AML-193 (cell line): ENCODE results near the gene BLACAT1.
"Not testable (repeated sequence)": the region's sequence is repeated elsewhere in the genome, so short reads cannot be mapped to it uniquely, and the experiment has no call there.

Experiments used
- DNase-seq, 2 experiments: peaks; one replicate each; lab custom pipeline; 2025; lab: John Stamatoyannopoulos, UW

Gene BLACAT1

DNA sequence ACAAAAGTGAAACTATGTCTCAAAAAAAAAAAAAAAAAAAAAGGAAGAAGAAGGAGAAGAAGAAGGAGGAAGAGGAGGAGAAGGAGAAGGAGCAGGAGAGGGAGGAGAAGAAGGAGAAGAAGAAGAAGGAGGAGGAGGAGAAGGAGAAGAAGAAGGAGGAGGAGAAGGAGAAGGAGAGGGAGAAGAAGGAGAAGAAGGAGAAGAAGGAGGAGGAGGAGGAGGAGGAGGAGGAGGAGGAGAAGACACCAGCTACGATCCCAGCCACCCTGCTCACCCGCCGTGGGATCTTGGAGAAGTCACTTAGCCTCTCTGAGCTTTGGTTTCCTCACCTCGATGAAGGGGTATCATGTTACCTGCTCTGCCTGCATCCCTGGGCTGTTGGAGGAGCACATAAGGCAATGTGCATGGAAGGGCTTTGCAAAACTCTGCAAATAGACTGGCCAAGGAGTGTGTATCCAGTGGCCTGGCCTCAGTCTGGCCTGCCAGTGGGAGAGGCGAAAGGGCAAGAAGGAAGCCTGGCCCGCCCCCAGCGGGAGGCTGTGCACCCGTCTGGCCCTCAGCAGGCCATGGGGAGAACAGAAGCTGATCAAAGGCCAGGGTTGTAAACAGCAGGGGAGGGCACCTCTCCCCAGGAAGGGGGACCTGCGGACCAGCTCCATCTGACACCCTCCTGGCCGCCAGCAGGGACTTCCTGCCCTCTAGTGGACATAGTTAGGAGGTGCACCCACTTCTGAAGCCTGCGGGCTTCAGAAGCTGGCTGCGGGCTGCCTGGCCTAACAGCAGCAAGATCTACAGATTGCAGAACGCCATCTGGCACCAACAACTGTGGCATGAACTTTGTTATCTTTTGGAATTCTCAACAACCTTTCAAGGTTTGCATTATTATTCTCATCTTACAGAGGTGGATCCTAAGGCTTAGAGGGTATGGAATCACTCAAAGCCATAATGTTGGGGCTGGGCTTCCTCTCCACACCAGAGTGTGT is 29.4 kb upstream of the BLACAT1 start:
- peak; percentile 32 to 46 for DNase-seq

DNA sequence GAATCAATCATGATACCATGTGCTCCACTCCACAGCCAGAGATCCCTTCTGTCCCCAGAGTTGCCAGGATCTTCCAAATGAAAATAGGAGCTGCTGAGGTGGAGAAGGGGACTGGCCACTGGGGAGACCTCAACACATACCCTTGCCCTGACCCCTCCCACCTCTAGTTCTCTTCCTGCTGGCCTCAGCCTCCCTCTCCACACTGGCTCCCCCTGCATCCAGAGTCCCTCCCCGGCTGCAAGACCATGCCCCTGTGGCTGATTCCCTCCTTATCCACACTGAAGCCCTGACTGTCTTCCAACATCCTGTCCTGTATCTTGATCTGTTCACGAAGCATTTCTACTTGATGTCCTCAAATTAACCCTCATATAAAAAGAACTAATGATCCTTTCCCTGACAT is 27.5 kb upstream of the BLACAT1 start:
- DNase-seq: no peak

DNA sequence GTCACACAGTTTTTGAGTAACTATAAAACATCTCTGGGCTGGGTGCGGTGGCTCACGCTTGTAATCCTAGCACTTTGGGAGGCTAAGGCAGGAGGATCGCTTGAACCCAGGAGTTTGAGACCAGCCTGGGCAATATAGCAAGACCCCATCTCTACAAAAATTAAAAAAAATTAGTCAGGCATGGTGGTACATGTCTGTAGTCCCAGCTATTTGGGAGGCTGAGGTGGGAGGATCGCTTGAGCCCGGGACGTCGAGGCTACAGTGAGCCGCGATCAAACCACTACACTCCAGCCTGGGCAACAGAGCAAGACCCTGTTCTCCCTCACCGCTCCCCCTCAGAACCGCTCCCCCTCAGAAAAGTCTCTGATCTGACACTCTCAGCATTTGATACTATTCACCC is 26.7 kb upstream of the BLACAT1 start:
- not testable (repeated sequence) for DNase-seq

DNA sequence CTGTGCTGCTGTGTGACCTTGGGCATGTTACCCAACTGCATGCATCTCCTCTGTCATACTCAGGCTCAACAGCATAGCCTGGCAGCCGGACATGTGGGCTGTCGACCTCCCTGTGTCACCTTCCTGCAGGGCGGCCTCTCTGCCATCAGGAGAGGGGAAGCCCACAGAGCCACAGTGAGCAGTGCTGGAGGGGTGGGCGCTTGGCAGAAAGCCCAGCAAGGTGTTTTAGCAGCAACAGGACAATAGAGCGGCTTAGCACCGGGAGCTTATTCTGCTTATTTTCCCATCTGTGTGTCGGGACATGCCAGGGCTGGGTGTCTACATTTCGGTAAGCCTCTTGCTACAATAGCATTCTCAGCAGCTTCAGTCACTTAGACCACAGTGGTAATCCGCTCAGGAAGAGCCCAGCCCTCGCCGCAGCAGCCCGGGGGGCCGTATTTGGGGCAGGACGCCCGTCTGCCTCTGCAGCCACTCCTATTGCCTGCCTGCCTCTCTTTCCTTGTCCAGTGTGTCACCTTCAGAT is 25.8 kb upstream of the BLACAT1 start:
- no peak for DNase-seq

DNA sequence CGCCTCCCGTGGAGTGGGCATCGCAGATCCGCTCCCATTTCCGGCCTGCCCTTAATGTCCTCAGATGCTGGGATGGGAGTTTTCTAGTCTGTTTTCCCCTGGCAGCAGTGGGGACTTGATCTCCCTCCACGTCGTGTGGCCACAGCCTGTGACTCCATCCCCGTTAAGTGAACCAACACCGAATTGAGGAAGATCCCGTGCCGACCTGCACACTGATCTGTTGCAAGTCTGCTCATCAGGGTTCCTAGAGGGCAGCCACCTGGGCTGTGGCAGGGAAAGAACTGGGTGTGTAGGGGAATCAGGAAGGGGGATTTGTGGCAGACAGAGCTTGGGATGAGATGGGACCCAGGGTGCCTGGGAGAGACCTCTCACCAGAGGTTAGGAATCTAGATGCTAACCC is 25.4 kb upstream of the BLACAT1 start:
- no peak for DNase-seq

DNA sequence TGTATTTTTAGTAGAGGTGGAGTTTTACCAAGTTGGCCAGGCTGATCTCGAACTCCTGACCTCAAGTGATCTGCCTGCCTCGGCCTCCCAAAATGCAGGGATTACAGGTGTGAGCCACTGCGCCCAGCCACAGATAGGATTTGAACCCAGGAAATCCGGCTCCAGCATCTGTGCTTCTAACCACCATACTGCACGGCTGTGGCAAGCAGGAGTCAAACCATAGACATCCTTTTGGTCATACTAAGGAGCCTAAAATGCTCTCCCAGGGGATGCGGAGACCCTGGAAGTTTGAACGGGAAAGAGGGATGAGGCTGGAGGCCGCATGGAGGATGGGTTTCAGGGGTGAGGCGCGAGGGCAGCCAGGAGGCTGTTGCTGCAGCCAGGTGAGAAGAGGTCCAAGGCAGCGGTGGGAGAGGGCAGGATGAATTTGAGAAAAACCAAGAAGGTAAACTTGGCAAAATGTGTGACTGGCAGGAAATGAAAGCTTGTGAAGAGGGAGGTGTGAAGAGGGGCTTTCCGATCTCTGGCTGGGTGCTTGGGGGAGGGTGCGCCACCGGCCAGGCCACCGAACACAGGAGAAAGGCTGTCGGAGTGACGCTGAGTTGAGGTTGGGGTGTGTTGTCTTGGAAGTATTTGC is 24.6 kb upstream of the BLACAT1 start:
- no peak for DNase-seq

DNA sequence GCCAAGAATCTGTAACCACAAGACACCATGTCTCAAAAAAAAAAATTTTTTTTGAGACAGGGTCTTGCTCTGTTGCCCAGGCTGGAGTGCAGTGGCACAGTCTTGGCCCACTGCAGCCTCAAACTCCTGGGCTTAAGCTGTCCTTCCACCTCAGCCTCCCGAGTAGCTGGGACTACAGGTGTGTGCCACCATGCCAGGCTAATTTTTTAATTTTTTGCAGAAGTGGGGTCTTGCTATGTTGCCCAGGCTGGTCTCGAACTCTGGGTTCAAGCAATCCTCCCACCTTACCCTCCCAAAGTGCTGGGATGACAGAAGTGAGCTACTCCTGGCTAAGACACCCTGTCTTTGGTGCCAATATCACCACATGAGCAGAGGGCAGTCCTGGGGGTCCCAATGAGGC is 23.1 kb upstream of the BLACAT1 start:
- not testable (repeated sequence) for DNase-seq

DNA sequence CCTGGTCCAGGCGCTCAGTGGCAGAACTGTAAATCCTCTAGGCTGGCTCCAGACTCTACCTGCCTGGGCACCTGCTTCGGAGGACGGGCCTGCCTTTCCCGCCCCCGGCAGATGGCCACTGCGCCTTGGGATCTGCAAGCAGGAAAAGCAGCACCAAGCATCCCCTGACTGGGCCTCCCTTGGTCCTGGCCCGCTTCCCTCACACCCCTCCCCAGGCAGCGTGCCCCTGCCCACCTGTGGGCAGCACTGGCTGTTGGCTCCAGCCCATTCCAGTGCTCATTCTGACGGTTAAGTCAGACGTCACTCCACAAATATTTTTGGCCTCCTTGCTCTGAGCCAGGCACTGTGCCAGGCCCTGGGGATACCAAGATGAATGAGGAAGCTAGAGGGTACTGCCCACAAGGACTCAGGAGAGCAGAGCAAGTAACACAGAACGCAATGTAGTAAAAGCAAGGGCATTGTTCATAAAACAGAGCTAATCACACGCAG is 22.0 kb upstream of the BLACAT1 start:
- DNase-seq: no peak

DNA sequence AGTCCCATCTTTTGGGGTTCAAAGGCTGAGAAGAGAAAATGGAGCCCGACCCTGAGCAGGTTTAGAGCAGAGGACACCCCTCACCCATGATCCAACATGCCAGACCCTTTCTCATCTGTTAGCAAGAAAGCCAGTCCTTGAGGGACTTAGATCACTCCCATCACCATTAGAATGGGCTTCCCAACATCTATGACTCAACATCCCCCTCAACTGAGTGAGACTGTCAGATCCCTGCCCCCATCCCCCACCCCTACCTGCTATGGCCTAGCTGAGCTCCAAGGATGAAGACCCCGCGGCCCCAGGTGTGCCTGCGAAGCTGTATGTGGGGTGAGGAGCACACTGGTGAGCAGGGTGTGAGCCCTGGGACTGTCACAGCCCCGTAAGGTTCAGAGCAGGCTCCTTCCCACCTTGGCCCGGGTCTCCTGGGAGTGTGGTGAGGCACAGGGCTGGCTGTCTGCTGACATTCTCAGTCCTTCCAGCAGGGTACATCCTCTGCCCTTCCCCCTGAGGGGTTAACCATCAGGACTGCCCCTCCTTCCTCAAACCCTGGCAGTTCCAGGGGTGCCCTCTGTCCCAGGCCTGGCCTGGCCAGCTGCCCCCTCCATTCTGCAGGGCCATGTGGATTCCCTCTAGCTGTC is 21.4 kb upstream of the BLACAT1 start:
- DNase-seq: no peak

DNA sequence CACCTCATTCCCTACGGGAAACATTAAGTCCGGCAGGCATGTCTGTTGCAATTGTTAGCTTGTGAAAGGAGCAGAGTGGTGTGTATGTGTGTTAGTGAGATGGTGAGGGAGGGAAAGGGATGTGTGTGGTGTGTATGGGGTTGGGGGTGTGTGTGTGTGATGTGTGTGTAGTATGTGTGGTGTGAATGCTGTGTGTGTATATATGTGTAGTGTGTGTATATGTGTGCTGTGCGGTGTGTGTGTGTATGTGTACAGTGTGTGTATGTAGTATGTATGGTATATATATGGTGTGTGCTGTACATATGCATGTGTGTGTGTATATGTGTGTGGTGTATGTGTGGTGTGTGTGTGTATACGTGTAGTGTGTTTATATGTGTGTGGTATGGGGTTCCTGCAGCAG is 20.8 kb upstream of the BLACAT1 start:
- no peak for DNase-seq

DNA sequence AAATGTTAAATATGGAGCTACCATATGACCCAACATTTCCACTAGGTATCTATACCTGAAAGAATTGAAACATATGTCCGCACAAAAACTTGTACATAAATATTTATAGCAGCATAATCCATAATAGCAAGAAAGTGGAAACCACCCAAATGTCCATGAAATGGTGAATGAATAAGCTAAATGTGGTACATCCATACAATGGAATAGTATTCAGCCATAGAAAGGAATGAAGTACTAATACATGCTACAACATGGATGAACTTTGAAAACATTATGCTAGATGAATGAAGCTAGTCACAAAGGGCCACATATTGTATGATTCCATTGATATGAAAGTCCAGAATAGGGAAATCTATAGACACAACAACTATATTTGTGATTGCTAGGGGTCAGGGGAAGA is 20.0 kb upstream of the BLACAT1 start:
- DNase-seq: no peak

DNA sequence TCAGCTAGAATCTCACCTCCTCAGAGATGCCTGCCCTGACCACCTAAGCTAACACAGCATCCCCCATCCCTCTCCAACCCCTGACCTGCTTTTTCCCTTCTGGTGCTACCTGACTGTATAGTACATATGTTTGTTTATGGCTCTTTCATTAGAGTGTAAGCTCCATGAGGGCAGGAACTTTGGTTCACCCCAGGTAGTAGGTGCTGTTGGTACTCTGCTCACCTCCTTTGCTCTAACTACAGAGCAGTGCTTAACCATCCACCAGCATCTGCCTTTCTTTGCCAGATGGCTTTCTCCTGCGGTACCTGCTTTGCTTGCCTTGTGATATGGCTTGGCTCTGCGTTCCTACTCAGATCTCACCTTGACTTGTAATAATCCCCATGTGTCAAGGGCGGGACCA is 18.7 kb upstream of the BLACAT1 start:
- DNase-seq: no peak

DNA sequence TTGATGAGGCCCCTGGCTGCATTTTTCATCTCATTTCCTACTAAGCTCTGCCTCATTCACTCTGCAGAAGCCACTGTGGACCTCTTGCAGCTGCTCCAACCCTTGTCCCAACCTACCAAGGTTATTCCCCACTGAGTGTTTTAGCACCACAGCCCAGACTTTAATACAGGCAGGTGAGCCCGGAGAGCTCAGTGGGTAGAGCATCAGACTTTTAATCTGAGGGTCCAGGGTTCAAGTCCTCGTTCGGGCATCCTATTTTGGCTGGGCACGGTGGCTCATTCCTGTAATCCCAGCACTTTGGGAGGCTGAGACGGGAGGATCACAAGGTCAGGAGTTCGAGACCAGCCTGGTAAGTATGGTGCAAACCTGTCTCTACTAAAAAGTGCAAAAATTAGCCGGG is 18.1 kb upstream of the BLACAT1 start:
- DNase-seq: no peak

DNA sequence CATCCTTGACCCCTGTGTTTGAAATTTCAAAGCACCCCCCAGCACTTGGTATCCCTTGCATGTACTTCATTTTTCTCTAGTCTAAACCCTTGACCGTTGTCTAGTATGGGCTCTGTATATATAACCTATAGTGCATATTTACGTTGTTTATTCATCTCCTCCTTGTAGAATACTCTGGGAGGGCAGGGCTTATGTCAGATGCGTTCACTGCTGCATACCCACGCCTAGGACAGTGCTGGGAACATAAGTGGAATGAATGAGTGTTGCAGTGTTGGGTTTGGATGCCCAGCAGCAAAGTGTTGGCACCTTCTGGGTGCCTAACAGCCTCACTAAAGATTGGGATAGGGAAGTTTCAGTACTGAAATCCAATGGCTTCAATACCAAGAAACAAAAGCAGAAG is 17.6 kb upstream of the BLACAT1 start:
- no peak for DNase-seq

DNA sequence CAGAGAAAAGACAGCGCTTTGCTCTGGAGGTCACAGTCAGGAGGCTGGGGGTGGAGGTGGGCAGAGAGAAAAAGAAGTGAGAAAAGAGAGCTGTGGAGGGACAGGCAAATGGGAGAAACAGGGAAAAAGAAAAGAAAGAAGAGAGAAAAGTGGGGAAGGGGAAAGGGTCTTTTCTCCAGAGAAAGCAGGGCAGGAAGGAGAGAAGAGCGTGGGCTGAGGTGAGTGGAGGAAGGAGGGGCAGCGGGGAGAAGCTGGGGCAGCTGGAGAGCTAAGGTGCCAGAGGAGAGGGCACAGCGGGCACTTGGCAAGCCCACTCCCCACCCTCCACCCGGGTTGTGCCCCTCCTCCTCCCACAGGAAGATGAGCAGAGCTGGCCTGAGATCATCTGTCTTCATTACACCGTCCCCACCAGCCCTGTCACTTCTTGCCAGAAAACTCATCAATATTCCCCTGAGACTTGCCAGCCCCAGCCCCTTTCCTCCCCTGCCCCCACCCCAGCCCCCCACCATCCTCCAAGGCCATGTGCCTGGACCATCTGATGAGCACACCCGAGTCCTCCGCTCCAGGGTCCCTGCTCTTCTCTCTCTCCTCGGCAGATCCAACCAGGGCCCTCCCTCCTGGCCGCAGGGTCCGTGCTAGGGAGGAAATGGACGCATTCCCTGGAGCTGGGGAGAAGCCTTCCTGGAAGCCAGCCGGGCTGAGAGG is 17.0 kb upstream of the BLACAT1 start:
- no peak for DNase-seq

DNA sequence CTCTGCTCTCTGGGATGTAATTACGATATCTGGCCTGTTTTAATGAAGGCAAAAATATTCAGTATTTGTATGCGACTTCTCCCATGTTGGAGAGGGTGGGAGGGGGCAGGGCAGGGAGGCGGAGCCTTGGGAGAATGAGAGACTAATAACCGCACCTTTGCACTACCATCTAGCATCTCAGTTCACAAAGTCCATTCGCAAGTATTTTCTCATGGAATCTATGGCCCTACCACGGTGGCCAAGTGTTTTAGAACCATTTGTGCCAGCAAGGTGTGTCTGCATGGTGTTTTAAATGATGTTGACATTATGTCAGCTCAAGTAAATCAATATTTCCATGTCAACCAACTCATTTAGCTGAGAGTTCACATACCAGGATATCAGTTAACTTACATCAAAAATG is 14.3 kb upstream of the BLACAT1 start:
- DNase-seq: no peak

DNA sequence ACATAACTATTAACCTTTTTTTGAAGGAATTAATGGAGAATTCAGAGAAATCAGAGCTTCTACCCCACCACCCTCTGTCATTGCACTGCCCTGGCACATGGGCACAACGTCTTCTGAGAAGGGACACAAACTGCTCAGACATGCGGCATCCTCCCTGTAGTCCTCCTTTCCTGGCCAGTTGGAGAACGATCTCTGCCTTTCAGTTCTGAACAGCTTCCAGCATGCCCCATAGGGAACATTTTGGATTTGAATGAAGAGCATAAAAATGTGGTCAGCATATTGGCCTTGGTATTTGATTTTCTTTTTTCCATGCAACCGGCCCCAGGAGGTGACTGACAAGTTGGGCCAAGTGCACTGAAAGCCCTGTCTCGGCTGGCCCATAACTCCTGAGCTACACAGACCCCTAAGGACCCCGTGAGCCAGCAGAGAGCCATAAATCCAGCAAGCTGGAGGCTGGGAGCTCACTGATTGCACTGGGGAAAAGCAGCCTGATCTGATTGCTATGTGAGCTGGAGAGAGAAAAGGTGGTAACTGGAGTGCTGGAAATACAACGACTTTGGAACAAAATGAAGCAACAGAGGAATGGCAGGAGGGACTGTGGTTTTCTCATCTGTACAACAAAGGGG is 10.9 kb upstream of the BLACAT1 start:
- no peak for DNase-seq

DNA sequence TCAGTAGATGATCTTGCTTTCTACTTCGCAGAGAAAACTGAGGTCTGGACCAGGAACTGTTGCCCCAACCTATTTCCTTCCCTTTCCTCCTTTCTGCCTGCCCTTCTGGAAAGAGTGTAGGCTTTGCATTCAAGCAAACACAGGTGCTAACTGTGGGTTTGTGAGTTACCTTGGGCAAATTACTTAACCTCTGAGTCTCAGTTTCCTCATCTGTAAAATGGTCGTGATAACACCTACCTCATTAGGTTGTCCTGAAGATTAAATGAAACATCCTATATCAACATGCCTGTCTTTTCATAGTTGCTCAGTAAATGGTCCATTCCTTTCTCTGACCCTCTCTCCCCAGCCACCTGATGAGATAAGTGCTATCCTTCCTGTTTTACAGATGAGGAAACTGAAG is 9.5 kb upstream of the BLACAT1 start:
- no peak for DNase-seq

DNA sequence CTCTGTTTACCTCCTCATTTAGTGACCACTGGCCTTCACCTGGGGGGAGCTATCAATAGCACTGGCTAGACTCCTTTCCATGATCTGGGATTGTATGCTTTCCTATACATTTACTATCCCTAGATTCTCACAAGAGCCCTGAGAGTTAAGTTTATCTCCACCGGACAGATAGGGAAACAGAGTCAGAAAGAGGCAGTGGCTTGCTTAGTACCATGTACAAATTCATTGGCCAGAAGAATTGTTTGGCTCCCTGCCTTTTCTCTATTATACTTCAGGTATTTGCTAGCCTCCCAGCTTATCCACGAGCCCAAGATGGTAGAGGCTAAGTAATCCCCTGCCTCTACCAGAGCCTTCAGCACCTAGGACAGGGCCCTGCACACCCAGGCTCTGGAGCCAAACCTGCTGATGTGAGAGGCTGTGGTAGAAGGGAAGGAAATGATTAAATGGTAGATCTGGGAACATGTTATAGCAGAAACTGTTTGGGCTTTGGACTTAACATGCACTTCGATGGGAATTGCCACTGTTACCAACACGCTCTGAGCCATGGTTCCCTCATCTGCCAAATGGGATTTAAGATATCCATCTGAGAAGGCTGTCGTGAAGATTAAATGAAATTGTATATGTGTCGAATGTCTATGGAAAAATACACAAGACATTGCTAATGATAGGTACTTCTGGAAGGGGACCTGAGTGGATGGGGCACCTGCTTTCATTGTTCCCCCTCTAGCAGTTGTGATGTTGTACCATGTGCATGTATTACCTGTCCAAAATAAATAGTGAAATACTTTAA is 3.1 kb upstream of the BLACAT1 start:
- DNase-seq: peak; percentile 8 to 15

DNA sequence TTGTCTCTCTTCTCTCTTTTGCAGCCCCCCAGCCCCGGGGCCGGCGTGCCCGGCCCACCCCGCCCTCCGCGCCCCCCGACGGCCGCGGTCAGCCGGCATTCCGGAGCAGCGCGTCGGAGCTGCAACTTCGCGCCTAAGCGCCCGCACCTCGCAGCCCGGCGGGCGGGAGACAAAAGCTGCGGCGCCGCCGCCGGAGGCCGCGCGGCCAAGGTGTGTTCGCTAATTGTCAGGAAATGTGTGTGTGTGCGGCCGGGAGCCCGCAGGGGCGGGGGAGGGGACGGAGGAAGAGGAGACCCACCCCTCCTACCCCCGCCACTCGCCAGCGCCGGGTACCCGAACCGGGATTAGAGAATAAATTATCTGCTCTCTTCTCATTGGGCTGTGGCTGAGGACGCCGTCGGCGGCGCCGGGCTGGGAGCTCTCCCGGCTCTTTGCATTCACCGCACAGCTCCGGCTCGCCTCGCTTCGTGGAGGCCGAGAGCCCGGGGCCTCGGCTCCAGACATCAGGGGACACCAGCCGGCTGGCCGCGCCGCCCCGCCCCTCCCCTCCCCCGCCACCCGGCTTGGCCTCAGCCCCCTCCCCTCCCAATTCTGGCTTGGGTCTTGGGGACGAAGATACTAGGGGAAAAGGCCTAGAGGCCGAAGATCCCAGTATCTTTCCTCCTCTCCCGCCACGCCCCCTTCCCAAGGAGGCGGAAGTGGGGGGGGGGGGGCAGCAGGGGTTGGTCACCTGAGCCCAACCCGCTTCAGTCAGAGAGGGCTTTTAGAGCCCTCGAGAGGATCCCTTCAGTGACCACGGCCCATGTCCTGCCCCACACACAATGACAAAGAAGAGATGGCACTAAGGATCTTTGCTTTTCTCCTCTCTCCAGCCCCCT is 1.3 kb upstream of the BLACAT1 start:
- DNase-seq: no peak
